DND-41 (cell line): ENCODE measurements around the gene SHC2.
"Not testable (repeated sequence)": the region's sequence is repeated elsewhere in the genome, so short reads cannot be mapped to it uniquely, and the experiment has no call there.

ENCODE experiments used
- ATAC-seq: fragments of 200-7000 bp; cut with Tn5 transposase; 3 replicates; pipeline ENCODE4 v1.9.1; 2021; ENCODE audit warnings: low read depth; ENCODE audit not compliant: insufficient read depth
- DNase-seq: peaks from one replicate; pipeline ENCODE4 v3.0.0-alpha.2; 2020
- H2AFZ ChIP-seq: 2 replicates; pipeline ENCODE4 v1.6.0; 2012; ENCODE audit warnings: low read depth, low read length
- H3K27ac ChIP-seq: 2 replicates; pipeline ENCODE4 v1.5.1; 2012; ENCODE audit warnings: low read length, inconsistent platforms
- H3K27me3 ChIP-seq: fragments of 200-600 bp; sonication (generic); 2 replicates; pipeline ENCODE4 v1.6.0; 2012; ENCODE audit warnings: low read length, mild to moderate bottlenecking, inconsistent platforms; ENCODE audit not compliant: insufficient read depth, poor library complexity
- H3K36me3 ChIP-seq: 2 replicates; pipeline ENCODE4 v1.5.1; 2012; ENCODE audit warnings: low read length, inconsistent platforms; ENCODE audit not compliant: insufficient read depth
- H3K4me1 ChIP-seq: 2 replicates; pipeline ENCODE4 v1.5.1; 2012; ENCODE audit warnings: mild to moderate bottlenecking, low read length; ENCODE audit not compliant: insufficient read depth
- H3K4me2 ChIP-seq: 2 replicates; pipeline ENCODE4 v1.6.0; 2012; ENCODE audit warnings: mild to moderate bottlenecking, moderate library complexity, low read length, inconsistent platforms; ENCODE audit not compliant: insufficient read depth
- H3K4me3 ChIP-seq, 2 experiments: fragments of 200-600 bp in 1 of 2; shearing (Covaris generic) in 1 of 2; 2 replicates each; pipeline ENCODE4 v1.5.1; 2012 to 2016; ENCODE audit warnings: inconsistent platforms in 2 of 2, low read length in 2 of 2, mild to moderate bottlenecking in 2 of 2, low read depth in 1 of 2, moderate library complexity in 1 of 2
- H3K79me2 ChIP-seq: 2 replicates; pipeline ENCODE4 v1.6.0; 2012; ENCODE audit warnings: low read length, inconsistent platforms; ENCODE audit not compliant: insufficient read depth
- H3K9ac ChIP-seq: 2 replicates; pipeline ENCODE4 v1.6.0; 2012; ENCODE audit warnings: low read depth, mild to moderate bottlenecking, inconsistent platforms, low read length, moderate library complexity
- H3K9me3 ChIP-seq: 2 replicates; pipeline ENCODE4 v1.5.1; 2012; ENCODE audit warnings: low read length, moderate library complexity, mild to moderate bottlenecking, inconsistent platforms; ENCODE audit not compliant: insufficient read depth, severe bottlenecking
- H4K20me1 ChIP-seq: 2 replicates; pipeline ENCODE4 v1.6.0; 2012; ENCODE audit warnings: low read length; ENCODE audit not compliant: insufficient read depth
- CTCF ChIP-seq: IDR thresholded peaks from 2 replicates; pipeline ENCODE4 v1.5.1; 2012; ENCODE audit warnings: borderline replicate concordance, low read length, moderate library complexity, mild to moderate bottlenecking; ENCODE audit not compliant: poor library complexity, severe bottlenecking; ENCODE audit errors: extremely low read depth
- EZH2 ChIP-seq: IDR thresholded peaks from 3 replicates; pipeline ENCODE4 v1.6.1; 2012; ENCODE audit warnings: borderline replicate concordance, low read depth, mild to moderate bottlenecking, moderate library complexity, low read length, inconsistent platforms; ENCODE audit not compliant: severe bottlenecking

The SHC2 gene

GRCh38 chr19:455031-455705 is 5.7 kb downstream of the SHC2 start:
- H3K9ac ChIP-seq, result no peak overlapping the region
- no peak overlapping the region for H3K4me3 ChIP-seq
- H3K27me3 ChIP-seq, result no peaks in the 10 kb centered on the region
- H2AFZ ChIP-seq, result no peak overlapping the region
- H3K79me2 ChIP-seq, result no peaks in the 10 kb centered on the region
- H3K9me3 ChIP-seq, result peaks cover 26% of the 10 kb centered on the region
- no peak for DNase-seq
- TF ChIP-seq CTCF, result no peak
- no peak for TF ChIP-seq EZH2
- no peak overlapping the region for H3K27ac ChIP-seq
- no peaks in the 10 kb centered on the region for H3K4me1 ChIP-seq
- ATAC-seq, result no peak
- no peaks in the 10 kb centered on the region for H3K36me3 ChIP-seq
- no peak overlapping the region for H3K4me2 ChIP-seq
- no peaks in the 10 kb centered on the region for H4K20me1 ChIP-seq

- Histone ChIP-seq H3K9me3 (peaks cover 26% of the 10 kb centered on the region), H2AFZ (no peak overlapping the region), H3K79me2 (no peaks in the 10 kb centered on the region), H3K27me3 (no peaks in the 10 kb centered on the region), H3K27ac (no peak overlapping the region), H3K4me3 (no peak overlapping the region), H4K20me1 (no peaks in the 10 kb centered on the region), H3K36me3 (no peaks in the 10 kb centered on the region), H3K4me2 (no peak overlapping the region), H3K9ac (no peak overlapping the region), H3K4me1 (no peaks in the 10 kb centered on the region)
- TF ChIP-seq EZH2, result no peak
- no peak for TF ChIP-seq CTCF
- ATAC-seq (no peak), DNase-seq (no peak)
These were observed 7.2 kb downstream of the SHC2 start for GRCh38 chr19:453606-454005.

GRCh38 chr19:452829-453228 is 8.0 kb downstream of the SHC2 start:
- no peak overlapping the region for H3K27ac ChIP-seq
- no peak for TF ChIP-seq EZH2
- TF ChIP-seq CTCF, result no peak
- H3K4me2 ChIP-seq, result no peak overlapping the region
- no peak overlapping the region for H3K4me3 ChIP-seq
- H3K4me1 ChIP-seq, result no peaks in the 10 kb centered on the region
- H3K36me3 ChIP-seq, result no peaks in the 10 kb centered on the region
- peaks cover 26% of the 10 kb centered on the region for H3K9me3 ChIP-seq
- DNase-seq, result no peak
- H4K20me1 ChIP-seq, result no peaks in the 10 kb centered on the region
- no peaks in the 10 kb centered on the region for H3K79me2 ChIP-seq
- no peaks in the 10 kb centered on the region for H3K27me3 ChIP-seq
- no peak overlapping the region for H2AFZ ChIP-seq
- H3K9ac ChIP-seq, result no peak overlapping the region
- no peak for ATAC-seq

GRCh38 chr19:450912-451481 is 9.8 kb downstream of the SHC2 start:
- H3K9me3 ChIP-seq, result peaks cover 17% of the 10 kb centered on the region
- H4K20me1 ChIP-seq, H3K4me3 ChIP-seq, H2AFZ ChIP-seq, ATAC-seq, H3K4me2 ChIP-seq, H3K79me2 ChIP-seq, H3K9ac ChIP-seq, H3K27ac ChIP-seq, DNase-seq, H3K27me3 ChIP-seq, H3K36me3 ChIP-seq, H3K4me1 ChIP-seq: not testable (repeated sequence)
